ENCODE results near the gene KEAP1.

KEAP1 gene

GRCh38 chr19:10514211-10515145 lies 11.3 kb upstream of the KEAP1 start:
- Histone ChIP-seq H3K27ac (ENCODE audit: low read depth, low read length) (no peak overlapping the region), H3K9ac (ENCODE audit: low read length) (peak overlapping the region; percentile 35), H3K9me3 (ENCODE audit: control insufficient read depth, insufficient read depth, low read depth, low read length) (no peaks in the 10 kb centered on the region), H3K27me3 (ENCODE audit: control insufficient read depth, insufficient read depth, low read length) (peaks cover 71% of the 10 kb centered on the region), H3K36me3 (ENCODE audit: control insufficient read depth, insufficient read depth, low read length) (no peaks in the 10 kb centered on the region), H3K4me1 (ENCODE audit: control insufficient read depth, insufficient read depth, low read length) (peaks cover 27% of the 10 kb centered on the region), H3K4me3 (ENCODE audit: low read depth, low read length) (peak overlapping the region; percentile 50)

- Histone ChIP-seq H3K4me1 (ENCODE audit: control insufficient read depth, insufficient read depth, low read length) (peaks cover 17% of the 10 kb centered on the region), H3K27me3 (ENCODE audit: control insufficient read depth, insufficient read depth, low read length) (peaks cover 59% of the 10 kb centered on the region), H3K9me3 (ENCODE audit: control insufficient read depth, insufficient read depth, low read depth, low read length) (no peaks in the 10 kb centered on the region), H3K27ac (ENCODE audit: low read depth, low read length) (no peak overlapping the region), H3K9ac (ENCODE audit: low read length) (no peak overlapping the region), H3K4me3 (ENCODE audit: low read depth, low read length) (no peak overlapping the region), H3K36me3 (ENCODE audit: control insufficient read depth, insufficient read depth, low read length) (no peaks in the 10 kb centered on the region)
Measured at GRCh38 chr19:10513223-10513622, 10.1 kb upstream of the KEAP1 start.

GRCh38 chr19:10510301-10510802 lies 7.2 kb upstream of the KEAP1 start:
- H3K9ac ChIP-seq (ENCODE audit: low read length) = peak overlapping the region; percentile 0
- no peak overlapping the region for H3K4me3 ChIP-seq (ENCODE audit: low read depth, low read length)
- peaks cover 10% of the 10 kb centered on the region for H3K4me1 ChIP-seq (ENCODE audit: control insufficient read depth, insufficient read depth, low read length)
- no peaks in the 10 kb centered on the region for H3K36me3 ChIP-seq (ENCODE audit: control insufficient read depth, insufficient read depth, low read length)
- H3K27ac ChIP-seq (ENCODE audit: low read depth, low read length) = no peak overlapping the region
- H3K27me3 ChIP-seq (ENCODE audit: control insufficient read depth, insufficient read depth, low read length) = peaks cover 30% of the 10 kb centered on the region
- no peaks in the 10 kb centered on the region for H3K9me3 ChIP-seq (ENCODE audit: control insufficient read depth, insufficient read depth, low read depth, low read length)

GRCh38 chr19:10508707-10509106 lies 5.6 kb upstream of the KEAP1 start:
- H3K4me1 ChIP-seq (ENCODE audit: control insufficient read depth, insufficient read depth, low read length) = peaks cover 5% of the 10 kb centered on the region; the same call in 1 of the 2 replicates
- no peaks in the 10 kb centered on the region for H3K9me3 ChIP-seq (ENCODE audit: control insufficient read depth, insufficient read depth, low read depth, low read length)
- no peak overlapping the region for H3K9ac ChIP-seq (ENCODE audit: low read length)
- H3K27me3 ChIP-seq (ENCODE audit: control insufficient read depth, insufficient read depth, low read length) = peaks cover 14% of the 10 kb centered on the region
- no peak overlapping the region for H3K4me3 ChIP-seq (ENCODE audit: low read depth, low read length)
- no peak overlapping the region for H3K27ac ChIP-seq (ENCODE audit: low read depth, low read length)
- H3K36me3 ChIP-seq (ENCODE audit: control insufficient read depth, insufficient read depth, low read length) = no peaks in the 10 kb centered on the region

GRCh38 chr19:10508036-10508435 lies 4.9 kb upstream of the KEAP1 start:
- H3K36me3 ChIP-seq (ENCODE audit: control insufficient read depth, insufficient read depth, low read length) = no peaks in the 10 kb centered on the region
- H3K9ac ChIP-seq (ENCODE audit: low read length) = no peak overlapping the region
- H3K27ac ChIP-seq (ENCODE audit: low read depth, low read length) = no peak overlapping the region
- H3K4me1 ChIP-seq (ENCODE audit: control insufficient read depth, insufficient read depth, low read length) = peaks cover 5% of the 10 kb centered on the region; the same call in 1 of the 2 replicates
- peaks cover 7% of the 10 kb centered on the region for H3K27me3 ChIP-seq (ENCODE audit: control insufficient read depth, insufficient read depth, low read length)
- H3K4me3 ChIP-seq (ENCODE audit: low read depth, low read length) = no peak overlapping the region
- H3K9me3 ChIP-seq (ENCODE audit: control insufficient read depth, insufficient read depth, low read depth, low read length) = no peaks in the 10 kb centered on the region

GRCh38 chr19:10505583-10506229 lies 2.5 kb upstream of the KEAP1 start:
- H3K36me3 ChIP-seq (ENCODE audit: control insufficient read depth, insufficient read depth, low read length) = no peaks in the 10 kb centered on the region
- no peak overlapping the region for H3K9ac ChIP-seq (ENCODE audit: low read length)
- H3K4me1 ChIP-seq (ENCODE audit: control insufficient read depth, insufficient read depth, low read length) = peaks cover 10% of the 10 kb centered on the region
- H3K27ac ChIP-seq (ENCODE audit: low read depth, low read length) = no peak overlapping the region
- no peaks in the 10 kb centered on the region for H3K27me3 ChIP-seq (ENCODE audit: control insufficient read depth, insufficient read depth, low read length)
- H3K9me3 ChIP-seq (ENCODE audit: control insufficient read depth, insufficient read depth, low read depth, low read length) = no peaks in the 10 kb centered on the region
- no peak overlapping the region for H3K4me3 ChIP-seq (ENCODE audit: low read depth, low read length)

GRCh38 chr19:10502524-10503001 lies 593 bp downstream of the KEAP1 start:
- Histone ChIP-seq H3K9ac (ENCODE audit: low read length) (peak overlapping the region; percentile 99), H3K27ac (ENCODE audit: low read depth, low read length) (peak overlapping the region; percentile 100), H3K4me1 (ENCODE audit: control insufficient read depth, insufficient read depth, low read length) (peaks cover 18% of the 10 kb centered on the region), H3K9me3 (ENCODE audit: control insufficient read depth, insufficient read depth, low read depth, low read length) (no peaks in the 10 kb centered on the region), H3K4me3 (ENCODE audit: low read depth, low read length) (peak overlapping the region; percentile 80), H3K36me3 (ENCODE audit: control insufficient read depth, insufficient read depth, low read length) (peaks cover 16% of the 10 kb centered on the region), H3K27me3 (ENCODE audit: control insufficient read depth, insufficient read depth, low read length) (no peaks in the 10 kb centered on the region)

- peak overlapping the region; percentile 80 for H3K4me3 ChIP-seq (ENCODE audit: low read depth, low read length)
- H3K36me3 ChIP-seq (ENCODE audit: control insufficient read depth, insufficient read depth, low read length) = peaks cover 21% of the 10 kb centered on the region
- H3K9ac ChIP-seq (ENCODE audit: low read length) = peak overlapping the region; percentile 99
- no peaks in the 10 kb centered on the region for H3K27me3 ChIP-seq (ENCODE audit: control insufficient read depth, insufficient read depth, low read length)
- H3K9me3 ChIP-seq (ENCODE audit: control insufficient read depth, insufficient read depth, low read depth, low read length) = no peaks in the 10 kb centered on the region
- peaks cover 18% of the 10 kb centered on the region for H3K4me1 ChIP-seq (ENCODE audit: control insufficient read depth, insufficient read depth, low read length)
- H3K27ac ChIP-seq (ENCODE audit: low read depth, low read length) = peak overlapping the region; percentile 100
Measured at GRCh38 chr19:10501971-10502523, 1.1 kb downstream of the KEAP1 start.

- Histone ChIP-seq H3K4me3 (ENCODE audit: low read depth, low read length) (no peak overlapping the region), H3K27ac (ENCODE audit: low read depth, low read length) (no peak overlapping the region), H3K27me3 (ENCODE audit: control insufficient read depth, insufficient read depth, low read length) (no peaks in the 10 kb centered on the region), H3K9me3 (ENCODE audit: control insufficient read depth, insufficient read depth, low read depth, low read length) (no peaks in the 10 kb centered on the region), H3K4me1 (ENCODE audit: control insufficient read depth, insufficient read depth, low read length) (peaks cover 18% of the 10 kb centered on the region), H3K36me3 (ENCODE audit: control insufficient read depth, insufficient read depth, low read length) (peaks cover 35% of the 10 kb centered on the region), H3K9ac (ENCODE audit: low read length) (no peak overlapping the region)
Measured at GRCh38 chr19:10500247-10500592, 2.9 kb downstream of the KEAP1 start.

GRCh38 chr19:10499550-10500246 lies 3.5 kb downstream of the KEAP1 start:
- Histone ChIP-seq H3K4me3 (ENCODE audit: low read depth, low read length) (no peak overlapping the region), H3K27me3 (ENCODE audit: control insufficient read depth, insufficient read depth, low read length) (no peaks in the 10 kb centered on the region), H3K4me1 (ENCODE audit: control insufficient read depth, insufficient read depth, low read length) (peaks cover 18% of the 10 kb centered on the region), H3K9ac (ENCODE audit: low read length) (no peak overlapping the region), H3K36me3 (ENCODE audit: control insufficient read depth, insufficient read depth, low read length) (peaks cover 40% of the 10 kb centered on the region), H3K27ac (ENCODE audit: low read depth, low read length) (no peak overlapping the region), H3K9me3 (ENCODE audit: control insufficient read depth, insufficient read depth, low read depth, low read length) (no peaks in the 10 kb centered on the region)

All from HUES6 (cell line).